B cell (primary cell): Measurements from ENCODE around the gene ITGAV. TPM values are rescaled to one million over a fixed set of nuclear protein-coding genes. Genes with fewer than 3 reads are reported as not detected.

Experiments
- ATAC-seq: fragments of 200-7000 bp; cut with Tn5 transposase; one replicate; pipeline ENCODE4 v1.10.0; 2021; ENCODE audit warnings: low read depth, mild to moderate bottlenecking, moderate number of reproducible peaks, moderate library complexity
- CTCF ChIA-PET: fragments of 350-600 bp; sonication (Branson Sonifier 250); formaldehyde crosslinking; loops from one replicate; lab custom pipeline; 2021; ENCODE audit warnings: antibody characterized with exemption, inconsistent platforms; lab: Charles Lee
- POLR2A ChIA-PET: fragments of 350-600 bp; sonication (Branson Sonifier 250); formaldehyde crosslinking; loops from one replicate; lab custom pipeline; 2021; ENCODE audit warnings: antibody characterized with exemption; lab: Charles Lee
- DNase-seq: peaks from one replicate; pipeline ENCODE4 v3.0.0; 2013
- H2AFZ ChIP-seq: 2 replicates; pipeline ENCODE4 v1.6.1; 2012; ENCODE audit warnings: mild to moderate bottlenecking, low read depth, low read length; ENCODE audit not compliant: insufficient read depth, poor library complexity, severe bottlenecking
- H3K27ac ChIP-seq, 2 donors: 1 replicate in 1 of 2; 2 replicates in 1 of 2; pipeline ENCODE4 v1.5.1; 2012 to 2013; ENCODE audit warnings: low read length in 2 of 2, mild to moderate bottlenecking in 2 of 2, moderate library complexity in 1 of 2
- H3K27me3 ChIP-seq, 4 experiments: fragments of 200-600 bp in 1 of 4; sonication (generic) in 1 of 4; replicated peaks in 1 of 4; 1 replicate in 2 of 4; 2 replicates in 2 of 4; pipeline versions ENCODE4 v1.6.1 to v1.7.0; 2013 to 2016; ENCODE audit warnings: low read length in 3 of 4, mild to moderate bottlenecking in 2 of 4, mixed read lengths in 1 of 4, moderate library complexity in 1 of 4; ENCODE audit not compliant: insufficient read depth in 4 of 4, control insufficient read depth in 3 of 4; ENCODE audit errors: control extremely low read depth in 1 of 4
- H3K36me3 ChIP-seq, 2 experiments: replicated peaks in 1 of 2; 1 replicate in 1 of 2; 2 replicates in 1 of 2; pipeline versions ENCODE4 v1.6.1 to v1.7.1; 2013; ENCODE audit warnings: low read length in 1 of 2; ENCODE audit not compliant: insufficient read depth in 2 of 2, control insufficient read depth in 1 of 2; ENCODE audit errors: control extremely low read depth in 1 of 2, extremely low read depth in 1 of 2
- H3K4me1 ChIP-seq, 2 donors: fragments of 200-600 bp in 1 of 2; sonication (generic) in 1 of 2; 1 replicate in 1 of 2; 2 replicates in 1 of 2; pipeline versions ENCODE4 v1.5.1 to v1.6.1; 2013 to 2017; ENCODE audit warnings: low read length in 2 of 2; ENCODE audit not compliant: control insufficient read depth in 2 of 2, insufficient read depth in 2 of 2
- H3K4me2 ChIP-seq: replicated peaks from 2 replicates; pipeline ENCODE3; 2012; ENCODE audit warnings: mild to moderate bottlenecking, low read depth, low read length; ENCODE audit not compliant: poor library complexity, severe bottlenecking
- H3K4me3 ChIP-seq, 5 experiments: fragments of 200-600 bp in 1 of 5; sonication (generic) in 1 of 5; 1 replicate in 3 of 5; 2 replicates in 2 of 5; pipeline versions ENCODE4 v1.5.1 to v1.7.0; 2011 to 2016; ENCODE audit warnings: low read length in 4 of 5, mild to moderate bottlenecking in 4 of 5, low read depth in 2 of 5, control low read depth in 1 of 5, moderate library complexity in 1 of 5; ENCODE audit not compliant: insufficient read depth in 1 of 5; ENCODE audit errors: control extremely low read depth in 1 of 5, extremely low read depth in 1 of 5
- H3K79me2 ChIP-seq: fragments of 200-600 bp; sonication (generic); one replicate; pipeline ENCODE4 v1.6.0; 2016; ENCODE audit warnings: low read length; ENCODE audit not compliant: control insufficient read depth, insufficient read depth
- H3K9ac ChIP-seq: fragments of 200-600 bp; sonication (generic); 2 replicates; pipeline ENCODE4 v1.6.1; 2017; ENCODE audit warnings: mild to moderate bottlenecking, low read length, moderate library complexity
- H3K9me3 ChIP-seq, 3 donors: one replicate each; pipeline versions ENCODE4 v1.6.1 to v1.7.1; 2013; ENCODE audit warnings: low read length in 2 of 3; ENCODE audit not compliant: control insufficient read depth in 2 of 3, insufficient read depth in 1 of 3; ENCODE audit errors: control extremely low read depth in 1 of 3
- H4K20me1 ChIP-seq: 2 replicates; pipeline ENCODE4 v1.6.0; 2012; ENCODE audit warnings: mild to moderate bottlenecking, low read length; ENCODE audit not compliant: insufficient read depth, control insufficient read depth, poor library complexity, severe bottlenecking
- H3K27ac Mint-ChIP-seq: one replicate; pipeline ENCODE4 v1.8.0; 2021; ENCODE audit warnings: mixed read lengths
- H3K27me3 Mint-ChIP-seq: one replicate; pipeline ENCODE4 v1.8.0; 2021; ENCODE audit warnings: mixed read lengths
- H3K4me1 Mint-ChIP-seq: one replicate; pipeline ENCODE4 v1.8.0; 2021; ENCODE audit warnings: mixed read lengths
- H3K4me3 Mint-ChIP-seq: one replicate; pipeline ENCODE4 v1.8.0; 2021; ENCODE audit warnings: mixed read lengths
- H3K9me3 Mint-ChIP-seq: one replicate; pipeline ENCODE4 v1.8.0; 2022; ENCODE audit warnings: mixed read lengths; ENCODE audit not compliant: insufficient read depth
- CTCF ChIP-seq: fragments of 200-600 bp; IDR thresholded peaks from one replicate; pipeline ENCODE4 v1.8.0; 2022; ENCODE audit warnings: antibody characterized with exemption, mild to moderate bottlenecking
- EZH2 ChIP-seq: IDR thresholded peaks from 2 replicates; pipeline ENCODE4 v1.6.1; 2012; ENCODE audit warnings: borderline replicate concordance, low read depth, mild to moderate bottlenecking, moderate library complexity, low read length; ENCODE audit not compliant: insufficient read depth, poor library complexity, severe bottlenecking
- WGBS: methylation state at CpG from one replicate; pipeline ENCODE4 v1.1.5; 2013; ENCODE audit warnings: missing lambda C conversion rate; ENCODE audit not compliant: insufficient coverage; 5-methylcytosine and 5-hydroxymethylcytosine counted together
- intact Hi-C: fragments of 100-400 bp; cut with micrococcal nuclease; formaldehyde crosslinking; loops from one replicate; pipeline ENCODE4 v1.10.0; 2022
- polyA plus RNA-seq: library from polyadenylated mRNA; depleted of rRNA; stranded (reverse); fragments of >200 nt; gene quantifications from 2 replicates; pipeline ENCODE4 v1.2.3, GENCODE V29; 2012
- total RNA-seq, 2 donors: library from RNA; stranded (reverse); fragments of 120-200 nt in 1 of 2; gene quantifications; 1 replicate in 1 of 2; 2 replicates in 1 of 2; pipeline versions ENCODE4 v1.2.3 to v1.2.4, GENCODE V29; 2013 to 2022

Gene ITGAV
- total and polyA plus RNA-seq, 2 donors (not counting 1 experiment from before 2014, with no cell fraction given) = 0.58 to 3.6 TPM

GRCh38 chr2:186617148-186617547 is 27.3 kb downstream of the ITGAV start:
- Histone ChIP-seq H3K36me3 (no peaks in the 10 kb centered on the region), H2AFZ (no peak overlapping the region), H4K20me1 (no peaks in the 10 kb centered on the region), H3K27me3 (no peaks in the 10 kb centered on the region), H3K27ac (no peak overlapping the region), H3K4me1 (no peaks in the 10 kb centered on the region), H3K4me2 (no peak overlapping the region), H3K9me3 (no peaks in the 10 kb centered on the region), H3K79me2 (no peaks in the 10 kb centered on the region), H3K9ac (no peak overlapping the region), H3K4me3 (no peak overlapping the region)
- no peaks in the 10 kb centered on the region for H3K9me3 Mint-ChIP-seq
- H3K27ac Mint-ChIP-seq = no peak overlapping the region
- TF ChIP-seq EZH2 = no peak
- CTCF ChIA-PET = no interaction called here
- WGBS = 93% methylated on average over 3 of the region's 4 CpGs
- H3K4me1 Mint-ChIP-seq = no peaks in the 10 kb centered on the region
- H3K4me3 Mint-ChIP-seq = no peak overlapping the region
- DNase-seq (no peak), ATAC-seq (no peak)
- POLR2A ChIA-PET = no interaction called here
- H3K27me3 Mint-ChIP-seq = no peaks in the 10 kb centered on the region
- intact Hi-C loops = no loop called here

- TF ChIP-seq CTCF (no peak), EZH2 (no peak)
- intact Hi-C loops = no loop called here
- no peaks in the 10 kb centered on the region for H3K4me1 ChIP-seq
- no peak overlapping the region for H3K4me3 Mint-ChIP-seq
- H3K36me3 ChIP-seq = no peaks in the 10 kb centered on the region
- no peak overlapping the region for H3K4me3 ChIP-seq
- no peaks in the 10 kb centered on the region for H3K27me3 Mint-ChIP-seq
- H3K4me2 ChIP-seq = no peak overlapping the region
- WGBS = 100% methylated on average over 1 of the region's 1 CpG
- ChIA-PET CTCF (no interaction called here), POLR2A (no interaction called here)
- H3K9me3 Mint-ChIP-seq = no peaks in the 10 kb centered on the region
- no peak overlapping the region for H3K27ac Mint-ChIP-seq
- DNase-seq (no peak), ATAC-seq (no peak)
- H3K79me2 ChIP-seq = no peaks in the 10 kb centered on the region
- H3K4me1 Mint-ChIP-seq = no peaks in the 10 kb centered on the region
- H3K9ac ChIP-seq = no peak overlapping the region
- H3K9me3 ChIP-seq = no peaks in the 10 kb centered on the region
- H3K27ac ChIP-seq = no peak overlapping the region
- no peaks in the 10 kb centered on the region for H4K20me1 ChIP-seq
- no peaks in the 10 kb centered on the region for H3K27me3 ChIP-seq
- no peak overlapping the region for H2AFZ ChIP-seq
Observed at GRCh38 chr2:186617771-186618170, 27.9 kb downstream of the ITGAV start.
